ENCODE measurements around the gene PNCK. TPM values are rescaled to one million over a fixed set of nuclear protein-coding genes. Genes with fewer than 3 reads are reported as not detected.

Gene PNCK
- total RNA-seq = not detected in 2 replicates

GRCh38 chrX:153673428-153674218, at the start of gene PNCK:
PNCK (minus strand) TSS chrX:153673813; CDS start chrX:153673076, 737 bp downstream.

GRCh38 chrX:153687121-153688039, 13.8 kb upstream of the PNCK start, which contains the start of gene SLC6A8:
SLC6A8 (plus strand) TSS chrX:153687926; CDS start chrX:153688575, 649 bp downstream.

GRCh38 chrX:153646620-153647373, 26.8 kb downstream of the PNCK start, which contains the start of gene DUSP9:
DUSP9 (plus strand) TSS chrX:153647203; CDS start chrX:153647954, 751 bp downstream.

Other genes starting within 250 kb of the PNCK start
- gene TREX2, start 227.8 kb downstream of the PNCK start, total RNA-seq = 0.91 and 8.8 TPM in 2 replicates
- gene HAUS7, start 203.2 kb downstream of the PNCK start, total RNA-seq = 13.0 and 44.1 TPM in 2 replicates
- gene BGN, start 178.8 kb downstream of the PNCK start, total RNA-seq = 15.7 and 30.5 TPM in 2 replicates
- gene ATP2B3, start 156.2 kb downstream of the PNCK start, total RNA-seq = not detected in 2 replicates
- gene CCNQ, start 74.7 kb downstream of the PNCK start, total RNA-seq = 42.6 and 43.9 TPM in 2 replicates
- 0.15 and 0.32 TPM in 2 replicates for gene DUSP9, start 26.6 kb downstream of the PNCK start, total RNA-seq
- 3.0 and 6.2 TPM in 2 replicates for gene SLC6A8, start 14.1 kb upstream of the PNCK start, total RNA-seq
- 331 and 335 TPM in 2 replicates for gene BCAP31, start 50.6 kb upstream of the PNCK start, total RNA-seq
- gene ABCD1, start 51.0 kb upstream of the PNCK start, total RNA-seq = 10.7 and 10.9 TPM in 2 replicates
- 0.91 and 1.3 TPM in 2 replicates for gene PLXNB3, start 90.4 kb upstream of the PNCK start, total RNA-seq
- 0.32 TPM in 1 of 2 replicates, not detected in the other for gene SRPK3, start 107.2 kb upstream of the PNCK start, total RNA-seq
- gene IDH3G, start 120.6 kb upstream of the PNCK start, total RNA-seq = 41.9 and 43.8 TPM in 2 replicates
- 81.6 and 172 TPM in 2 replicates for gene SSR4, start 120.9 kb upstream of the PNCK start, total RNA-seq
- 0.32 TPM in 1 of 2 replicates, not detected in the other for gene PDZD4, start 156.7 kb upstream of the PNCK start, total RNA-seq
- gene L1CAM, start 212.4 kb upstream of the PNCK start, total RNA-seq = not detected in 2 replicates
- 0.46 TPM in 1 of 2 replicates, not detected in the other for gene AVPR2, start 230.9 kb upstream of the PNCK start, total RNA-seq

Data from epithelial cell of umbilical artery (primary cell).